BJ (cell line): ENCODE measurements around the gene UST. TPM values are rescaled to one million over a fixed set of nuclear protein-coding genes. Genes with fewer than 3 reads are reported as not detected.

ENCODE experiments used
- CTCF ChIA-PET: fragments of 350-600 bp; formaldehyde crosslinking; extraction: SDS; loops from one replicate; lab custom pipeline; 2021; ENCODE audit warnings: antibody characterized with exemption, inconsistent platforms; lab: Yijun Ruan, JAX
- POLR2A ChIA-PET: fragments of 300-600 bp; sonication (Branson Sonifier 250); formaldehyde crosslinking; extraction: SDS; loops from one replicate; lab custom pipeline; 2021; ENCODE audit warnings: antibody characterized with exemption; lab: Charles Lee
- DNase-seq: peaks from one replicate; pipeline ENCODE4 v3.0.0-alpha.2; 2011; ENCODE audit warnings: low read depth
- H3K27me3 ChIP-seq: 2 replicates; pipeline ENCODE4 v1.6.0; 2011; ENCODE audit warnings: low read length; ENCODE audit not compliant: control insufficient read depth, insufficient read depth
- H3K36me3 ChIP-seq: 2 replicates; pipeline ENCODE4 v1.5.1; 2011; ENCODE audit warnings: low read length; ENCODE audit not compliant: control insufficient read depth, insufficient read depth
- H3K4me3 ChIP-seq: 2 replicates; pipeline ENCODE4 v1.5.1; 2011; ENCODE audit warnings: low read depth, mild to moderate bottlenecking, control low read depth, low read length
- CTCF ChIP-seq: IDR thresholded peaks from 2 replicates; pipeline ENCODE4 v1.5.1; 2011; ENCODE audit warnings: low read depth, mild to moderate bottlenecking, control low read depth, inconsistent platforms, low read length, moderate library complexity; ENCODE audit not compliant: insufficient read depth
- polyA plus RNA-seq: library from polyadenylated mRNA; depleted of rRNA; stranded (reverse); fragments of >200 nt; gene quantifications from 2 replicates; pipeline ENCODE4 v1.2.3, GENCODE V29; 2011

UST gene
- polyA plus RNA-seq, 1 experiment, result 6.8 TPM

- DNase-seq, result no peak
- POLR2A ChIA-PET, result no interaction called here
- H3K36me3 ChIP-seq, result no peaks in the 10 kb centered on the region; the same call in 1 of the 2 replicates
- TF ChIP-seq CTCF, result no peak
- H3K27me3 ChIP-seq, result no peaks in the 10 kb centered on the region
- CTCF ChIA-PET, result interaction anchor here (0.8 to 2.1 kb wide), 2 partner anchors 21 to 27 kb away, joined by 3 to 5 read pairs; no protein-coding TSS in a partner anchor
- H3K4me3 ChIP-seq, result no peak overlapping the region
Measured at GRCh38 chr6:149055195-149055899, 308.5 kb downstream of the UST start.

- H3K4me3 ChIP-seq, result no peak overlapping the region
- H3K36me3 ChIP-seq, result no peaks in the 10 kb centered on the region
- ChIA-PET POLR2A (no interaction called here), CTCF (interaction anchor here (0.5 to 0.6 kb wide), 2 partner anchors 9 to 398 kb away, joined by 3 read pairs; no protein-coding TSS in a partner anchor)
- H3K27me3 ChIP-seq, result no peaks in the 10 kb centered on the region
- no peak for TF ChIP-seq CTCF
- DNase-seq, result no peak
Measured at GRCh38 chr6:149056777-149057463, 310.1 kb downstream of the UST start.

GRCh38 chr6:149057464-149057840, 310.6 kb downstream of the UST start:
- Histone ChIP-seq H3K4me3 (no peak overlapping the region), H3K27me3 (no peaks in the 10 kb centered on the region), H3K36me3 (no peaks in the 10 kb centered on the region)
- no peak for DNase-seq
- ChIA-PET CTCF (interaction anchor here (0.5 to 0.6 kb wide), 2 partner anchors 10 to 397 kb away, joined by 3 read pairs; no protein-coding TSS in a partner anchor), POLR2A (no interaction called here)
- TF ChIP-seq CTCF, result no peak

GRCh38 chr6:149059557-149059956, 312.7 kb downstream of the UST start:
- ChIA-PET POLR2A (no interaction called here), CTCF (interaction anchor here (1.0 kb wide), 1 partner anchor 33 kb away, joined by 5 read pairs; no protein-coding TSS in a partner anchor)
- H3K4me3 ChIP-seq, result no peak overlapping the region
- TF ChIP-seq CTCF, result no peak
- no peak for DNase-seq
- no peaks in the 10 kb centered on the region for H3K27me3 ChIP-seq
- no peaks in the 10 kb centered on the region for H3K36me3 ChIP-seq

- H3K4me3 ChIP-seq, result no peak overlapping the region
- no peak for DNase-seq
- POLR2A ChIA-PET, result no interaction called here
- CTCF ChIA-PET, result no interaction called here
- TF ChIP-seq CTCF, result no peak
- no peaks in the 10 kb centered on the region for H3K27me3 ChIP-seq
- H3K36me3 ChIP-seq, result no peaks in the 10 kb centered on the region
Measured at GRCh38 chr6:149060300-149060984, 313.6 kb downstream of the UST start.
